ENCODE results near the gene RNF5.
A peak's percentile ranks its signal among the peaks of the same experiment; 100 is the strongest.

Gene RNF5

DNA sequence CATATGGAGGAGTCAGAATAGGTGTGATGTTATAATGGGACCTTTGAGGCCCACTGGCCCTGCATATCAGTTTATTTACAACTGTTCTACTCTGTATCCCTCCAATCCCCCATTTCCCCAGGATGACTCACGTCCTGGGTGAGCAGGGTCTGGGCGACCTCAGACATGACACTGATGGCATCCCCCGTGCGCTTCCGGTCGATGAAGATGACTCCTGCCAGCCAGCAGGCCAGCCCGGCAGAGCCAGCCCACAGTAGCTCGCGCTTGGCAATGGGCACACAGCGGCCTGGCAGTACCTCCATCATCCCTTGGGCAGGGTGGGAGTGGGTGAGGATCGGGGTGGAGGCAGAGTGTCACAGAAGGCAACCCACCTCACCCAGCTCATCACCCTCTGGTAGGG lies 7.9 kb upstream of the RNF5 start:
- DNase-seq (ENCODE audit: low read depth): no peak
- H3K4me3 ChIP-seq (ENCODE audit: low read length): no peak overlapping the region
- TF ChIP-seq, protein P1, sequence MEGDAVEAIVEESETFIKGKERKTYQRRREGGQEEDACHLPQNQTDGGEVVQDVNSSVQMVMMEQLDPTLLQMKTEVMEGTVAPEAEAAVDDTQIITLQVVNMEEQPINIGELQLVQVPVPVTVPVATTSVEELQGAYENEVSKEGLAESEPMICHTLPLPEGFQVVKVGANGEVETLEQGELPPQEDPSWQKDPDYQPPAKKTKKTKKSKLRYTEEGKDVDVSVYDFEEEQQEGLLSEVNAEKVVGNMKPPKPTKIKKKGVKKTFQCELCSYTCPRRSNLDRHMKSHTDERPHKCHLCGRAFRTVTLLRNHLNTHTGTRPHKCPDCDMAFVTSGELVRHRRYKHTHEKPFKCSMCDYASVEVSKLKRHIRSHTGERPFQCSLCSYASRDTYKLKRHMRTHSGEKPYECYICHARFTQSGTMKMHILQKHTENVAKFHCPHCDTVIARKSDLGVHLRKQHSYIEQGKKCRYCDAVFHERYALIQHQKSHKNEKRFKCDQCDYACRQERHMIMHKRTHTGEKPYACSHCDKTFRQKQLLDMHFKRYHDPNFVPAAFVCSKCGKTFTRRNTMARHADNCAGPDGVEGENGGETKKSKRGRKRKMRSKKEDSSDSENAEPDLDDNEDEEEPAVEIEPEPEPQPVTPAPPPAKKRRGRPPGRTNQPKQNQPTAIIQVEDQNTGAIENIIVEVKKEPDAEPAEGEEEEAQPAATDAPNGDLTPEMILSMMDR (IDR thresholded peaks at IDR 0.05; ENCODE audit: insufficient read depth, low read depth, low read length, missing control alignments): no peak

DNA sequence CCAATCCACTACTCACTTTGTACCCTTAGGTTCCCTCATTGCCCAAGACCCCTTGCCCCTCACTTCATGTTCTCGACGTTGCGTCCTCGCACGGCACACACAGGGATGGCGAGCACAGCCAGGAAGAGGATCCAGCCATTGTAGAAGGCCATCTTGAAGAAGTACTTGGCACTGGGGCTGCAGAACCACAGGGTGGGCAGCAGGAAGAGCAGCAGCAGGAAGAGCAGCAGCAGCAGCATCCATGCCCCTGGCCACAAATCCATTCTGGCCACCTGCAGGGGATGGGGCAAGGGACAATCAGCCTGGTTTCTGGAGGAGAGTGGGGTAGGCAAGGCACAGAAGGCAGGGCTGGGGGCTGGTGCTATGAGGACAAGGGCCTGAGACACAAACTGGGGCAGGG lies 7.0 kb upstream of the RNF5 start:
- no peak for DNase-seq (ENCODE audit: low read depth)
- TF ChIP-seq, protein P1 (IDR thresholded peaks at IDR 0.05; ENCODE audit: insufficient read depth, low read depth, low read length, missing control alignments): no peak
- no peak overlapping the region for H3K4me3 ChIP-seq (ENCODE audit: low read length)

DNA sequence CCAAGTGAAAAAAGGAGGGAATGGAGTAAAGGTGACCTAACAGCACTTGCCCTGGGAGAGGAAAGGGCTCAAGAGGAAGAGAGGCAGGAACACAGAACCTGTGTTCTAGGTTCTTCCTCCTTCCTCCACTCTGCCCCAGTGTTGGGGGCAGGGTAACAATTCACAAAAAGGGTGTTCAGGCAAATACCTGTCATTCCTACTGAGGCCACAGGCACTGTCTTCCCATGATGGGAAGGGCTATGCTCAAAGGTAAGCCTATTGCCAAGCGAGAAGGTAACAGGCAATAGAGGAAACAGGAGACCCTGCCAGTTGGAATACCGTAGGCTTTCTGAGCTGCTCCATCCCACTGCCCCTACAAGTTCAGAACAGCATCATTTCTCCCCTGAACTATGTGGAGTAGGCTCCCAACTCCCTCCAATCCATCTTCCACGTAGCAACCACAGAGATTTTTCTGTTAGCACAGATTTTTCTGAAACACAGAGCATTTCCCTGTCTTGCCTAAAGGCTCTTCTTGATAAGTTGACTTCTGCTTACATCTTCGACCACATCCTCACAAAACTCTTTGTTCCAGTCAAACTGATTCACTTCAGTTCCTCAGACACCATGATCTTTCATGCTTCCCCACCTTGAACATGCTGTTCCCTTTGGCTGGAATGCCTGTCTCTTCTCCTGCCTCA lies 5.0 kb upstream of the RNF5 start:
- DNase-seq (ENCODE audit: low read depth): no peak
- H3K4me3 ChIP-seq (ENCODE audit: low read length): no peak overlapping the region
- TF ChIP-seq, protein P1 (IDR thresholded peaks at IDR 0.05; ENCODE audit: insufficient read depth, low read depth, low read length, missing control alignments): no peak

DNA sequence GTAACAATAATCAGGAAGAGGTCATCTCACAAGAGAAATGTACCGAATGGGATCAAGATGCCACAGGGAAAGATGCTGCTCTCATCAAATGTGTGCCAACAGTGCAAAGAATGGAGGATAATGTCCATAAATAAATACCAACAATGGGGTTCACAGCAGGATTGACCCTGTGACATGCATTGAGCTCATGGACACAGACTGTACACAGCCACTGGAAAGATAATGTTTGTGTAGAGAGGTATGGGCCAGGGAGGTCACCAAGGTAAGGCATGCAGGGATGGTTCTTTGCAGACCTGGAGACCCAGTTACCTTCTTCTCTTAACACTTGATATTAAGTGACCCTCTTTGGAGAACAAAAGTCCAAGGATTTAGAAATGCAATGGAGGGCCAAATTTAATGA lies 3.8 kb upstream of the RNF5 start:
- H3K4me3 ChIP-seq (ENCODE audit: low read length): no peak overlapping the region
- DNase-seq (ENCODE audit: low read depth): no peak
- TF ChIP-seq, protein P1 (IDR thresholded peaks at IDR 0.05; ENCODE audit: insufficient read depth, low read depth, low read length, missing control alignments): no peak

DNA sequence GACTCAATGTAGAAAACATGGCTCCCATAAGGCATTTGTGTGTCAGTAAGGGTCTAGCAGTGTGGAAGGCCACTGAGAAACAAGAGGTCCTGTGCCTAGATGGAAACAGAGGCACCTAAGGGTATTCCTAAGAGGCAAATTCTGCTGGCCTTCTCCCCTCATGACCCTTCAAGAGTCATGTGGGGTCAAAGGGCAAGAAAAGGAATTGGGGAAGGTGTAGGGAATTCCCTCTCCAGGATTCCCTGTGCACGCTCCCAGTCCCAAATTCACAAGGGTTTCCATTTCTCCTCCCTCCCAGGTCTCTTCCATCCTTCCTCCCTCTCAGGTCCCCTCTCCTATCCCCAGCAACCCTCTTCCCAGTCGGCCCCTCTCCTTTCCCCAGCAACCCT lies 2.9 kb upstream of the RNF5 start:
- DNase-seq (ENCODE audit: low read depth): no peak

DNA sequence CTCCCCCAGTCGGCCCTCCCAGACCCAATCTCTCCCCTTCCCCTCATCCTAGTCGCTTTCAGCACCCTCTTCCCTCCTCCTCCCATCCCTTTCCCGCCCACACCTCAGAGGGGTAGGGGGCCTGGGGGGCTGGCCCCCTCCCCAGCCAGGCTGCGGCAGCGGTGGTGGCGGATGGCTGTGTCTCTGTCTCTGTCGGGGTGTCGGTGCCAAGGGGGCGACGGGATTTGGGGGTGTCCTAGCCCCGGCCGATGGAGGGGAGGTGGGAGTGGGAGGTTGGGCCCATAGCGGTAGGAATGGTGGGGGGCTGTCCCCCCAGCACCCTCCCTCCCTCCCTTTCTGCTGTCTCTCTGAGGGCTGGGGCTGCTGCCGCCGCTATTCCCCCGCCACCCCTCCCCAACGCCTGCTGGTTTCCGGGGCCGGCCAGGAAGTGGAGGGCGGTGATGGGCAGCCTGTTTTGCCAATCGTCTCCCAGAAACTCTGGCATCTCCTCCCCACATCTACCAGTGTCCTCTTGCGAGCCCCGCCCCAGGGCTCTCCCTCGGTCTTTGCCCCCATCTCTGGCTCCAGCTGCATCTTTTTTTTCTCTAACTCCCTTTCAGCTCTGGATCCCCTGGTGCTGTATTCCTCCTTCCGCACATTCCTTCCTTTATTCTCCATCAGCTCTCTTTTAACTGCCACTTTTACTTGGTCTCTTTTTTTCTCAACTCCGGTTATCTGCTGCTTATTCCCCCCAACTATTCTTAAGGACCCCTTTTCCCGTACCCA lies 2.3 kb upstream of the RNF5 start, which contains the start of gene AGPAT1:
Gene AGPAT1, minus strand, starts transcription at position 374 of the 765 bp plus-strand sequence. CDS start 4,588 bp downstream, outside the sequence.
- TF ChIP-seq, protein P1 (IDR thresholded peaks at IDR 0.05; ENCODE audit: insufficient read depth, low read depth, low read length, missing control alignments): no peak
- peak within 1 kb of the TSS; percentile 66 for H3K4me3 ChIP-seq (ENCODE audit: low read length)
- peak; percentile 96 for DNase-seq (ENCODE audit: low read depth)

More for the DNA sequence above, 2.9 kb upstream of the RNF5 start:
- peak overlapping the region; percentile 66 for H3K4me3 ChIP-seq (ENCODE audit: low read length)
- TF ChIP-seq, protein P1 (IDR thresholded peaks at IDR 0.05; ENCODE audit: insufficient read depth, low read depth, low read length, missing control alignments): no peak
